Erythroblast (primary cell): ENCODE measurements around the gene RGS19.
"Not testable (repeated sequence)": the region's sequence is repeated elsewhere in the genome, so short reads cannot be mapped to it uniquely, and the experiment has no call there.

Experiments
- DNase-seq, 2 experiments: peaks; one replicate each; lab custom pipeline; 2025; lab: John Stamatoyannopoulos, UW
- GATA1 ChIP-seq: IDR thresholded peaks from 2 replicates; pipeline ENCODE4 v1.6.1; 2011; ENCODE audit warnings: low read depth, mild to moderate bottlenecking, control low read depth, low read length, moderate library complexity
- POLR2A ChIP-seq: IDR thresholded peaks from 2 replicates; pipeline ENCODE4 v1.6.1; 2011; ENCODE audit warnings: mild to moderate bottlenecking, low read length

The RGS19 gene

GRCh38 chr20:64079273-64080012 lies at the start of gene RGS19:
RGS19 (minus strand) TSS chr20:64079518; CDS start chr20:64076886, 2,632 bp downstream.
- TF ChIP-seq GATA1 (no peak), POLR2A (no peak)
- DNase-seq, result peak; percentile 65 to 68

- DNase-seq, result not testable (repeated sequence)
These were observed 44.2 kb upstream of the RGS19 start for GRCh38 chr20:64123517-64123916.

- not testable (repeated sequence) for DNase-seq
These were observed 43.6 kb upstream of the RGS19 start for GRCh38 chr20:64122927-64123326.

GRCh38 chr20:64121586-64121985 lies 42.3 kb upstream of the RGS19 start:
- no peak for DNase-seq
- TF ChIP-seq GATA1 (no peak), POLR2A (no peak)

- no peak for TF ChIP-seq GATA1
- TF ChIP-seq POLR2A, result no peak
- no peak for DNase-seq
These were observed 40.5 kb upstream of the RGS19 start for GRCh38 chr20:64119681-64120341.

- no peak for DNase-seq
- TF ChIP-seq POLR2A, result no peak
- TF ChIP-seq GATA1, result no peak
These were observed 40.0 kb upstream of the RGS19 start for GRCh38 chr20:64119301-64119680.

GRCh38 chr20:64117432-64117777 lies 38.1 kb upstream of the RGS19 start:
- DNase-seq, result not testable (repeated sequence)

- TF ChIP-seq GATA1 (no peak), POLR2A (no peak)
- no peak for DNase-seq
These were observed 37.5 kb upstream of the RGS19 start for GRCh38 chr20:64116541-64117431.

- TF ChIP-seq POLR2A (no peak), GATA1 (no peak)
- no peak for DNase-seq
These were observed 36.7 kb upstream of the RGS19 start for GRCh38 chr20:64116016-64116415.

- TF ChIP-seq POLR2A (no peak), GATA1 (no peak)
- no peak for DNase-seq
These were observed 36.0 kb upstream of the RGS19 start for GRCh38 chr20:64115171-64115911.

- TF ChIP-seq GATA1 (no peak), POLR2A (no peak)
- no peak for DNase-seq
These were observed 35.1 kb upstream of the RGS19 start for GRCh38 chr20:64114356-64114971.

- no peak for TF ChIP-seq GATA1
- no peak for TF ChIP-seq POLR2A
- no peak for DNase-seq
These were observed 34.6 kb upstream of the RGS19 start for GRCh38 chr20:64113796-64114355.

- no peak for TF ChIP-seq POLR2A
- TF ChIP-seq GATA1, result no peak
- no peak for DNase-seq
These were observed 34.1 kb upstream of the RGS19 start for GRCh38 chr20:64113444-64113775.

GRCh38 chr20:64112691-64113443 lies 33.5 kb upstream of the RGS19 start:
- DNase-seq, result no peak
- TF ChIP-seq POLR2A (no peak), GATA1 (no peak)
